HG03521 (cell line): Measurements from ENCODE around the gene MFAP2.

Experiments used
- ATAC-seq: cut with Tn5 transposase; IDR thresholded peaks from one replicate; pipeline ENCODE4 v1.9.1; 2021; ENCODE audit warnings: mild to moderate bottlenecking, moderate library complexity; ENCODE audit not compliant: unreplicated experiment

The MFAP2 gene

DNA sequence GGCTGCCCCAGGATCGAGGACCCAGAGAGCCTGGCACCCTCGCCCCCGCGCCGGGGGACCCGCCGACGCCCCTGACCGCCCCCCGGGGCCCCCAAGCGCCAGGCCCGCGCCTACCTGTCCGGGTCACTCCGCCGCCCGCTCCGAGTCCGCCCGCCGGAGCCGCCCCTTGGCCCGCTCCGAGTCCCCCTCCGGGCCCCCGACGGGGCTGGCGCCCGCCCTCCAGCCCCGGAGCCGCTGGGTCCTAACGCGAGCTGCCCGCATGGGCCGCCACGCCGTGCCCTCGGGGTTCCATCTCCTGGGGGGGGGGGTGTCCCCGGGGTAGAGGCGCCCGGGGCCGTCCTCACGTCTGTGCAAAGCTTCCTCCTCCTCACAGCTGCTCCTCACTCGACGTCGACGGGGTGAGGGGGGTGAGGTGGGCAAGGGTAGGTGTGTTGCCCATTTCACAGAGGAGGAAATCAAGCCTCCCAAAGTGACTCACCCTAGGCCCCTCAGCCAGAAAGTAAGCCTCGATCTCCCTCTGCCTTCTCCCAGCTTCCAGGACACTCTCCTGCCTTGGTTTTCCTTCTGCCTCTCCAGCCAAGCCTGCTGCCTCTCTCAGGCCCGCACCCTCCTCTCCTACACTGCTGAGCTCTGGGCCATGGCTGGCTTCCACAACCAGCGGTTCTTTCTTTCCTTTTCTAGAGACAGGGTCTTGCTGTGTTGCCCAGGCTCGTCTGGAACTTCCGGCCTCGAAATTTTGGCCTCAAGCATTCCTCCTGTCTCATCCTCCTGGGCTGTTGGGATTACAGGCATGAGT is at the start of gene MFAP2:
Gene MFAP2 (minus strand): TSS at position 148 of the 796 bp plus-strand sequence. CDS start 2,347 bp downstream, outside the sequence.
- no peak for ATAC-seq

DNA sequence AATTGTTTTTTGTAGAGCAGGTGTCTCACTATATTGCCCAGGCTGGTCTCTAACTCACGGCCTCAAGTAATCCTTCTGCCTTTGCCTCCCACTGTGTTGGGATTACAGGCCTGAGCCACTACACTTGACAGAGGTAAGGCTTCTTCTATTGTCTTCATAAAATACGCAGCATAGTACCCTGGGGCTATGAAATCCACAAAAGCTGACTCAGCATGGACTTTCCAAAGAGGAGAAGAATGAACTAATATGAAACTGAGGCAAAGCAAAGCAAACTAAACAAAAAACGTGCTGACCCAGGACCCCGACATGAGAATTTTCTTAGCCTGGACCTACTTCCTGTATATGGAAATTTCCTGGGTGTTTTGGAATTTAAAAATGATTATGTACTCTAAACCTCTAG is 49.8 kb upstream of the MFAP2 start:
- ATAC-seq, result no peak

DNA sequence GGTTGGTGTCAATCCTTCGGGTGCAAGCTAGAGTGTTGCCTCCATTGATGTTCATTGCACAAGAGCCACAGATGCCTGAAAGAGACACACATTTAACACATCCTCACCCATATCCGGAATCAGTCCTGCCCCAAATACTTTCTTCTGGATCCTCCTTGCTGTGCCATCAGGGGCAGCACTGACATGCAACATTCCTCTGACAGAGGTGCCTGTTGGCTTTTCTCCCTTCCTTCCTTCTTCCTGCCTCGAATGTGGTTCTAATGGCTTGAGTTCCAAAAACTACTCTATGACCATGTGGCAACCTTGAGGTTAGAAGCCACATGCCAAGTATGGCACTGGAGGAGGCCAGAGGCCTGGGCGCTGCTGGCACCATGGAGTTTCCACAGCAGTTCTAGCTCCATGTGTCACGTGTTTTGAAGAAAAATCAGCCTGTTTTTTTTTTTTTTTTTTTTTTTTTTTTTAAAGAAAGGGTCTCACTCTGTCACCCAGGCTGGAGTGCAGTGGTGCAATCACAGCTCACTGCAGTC is 48.3 kb upstream of the MFAP2 start:
- no peak for ATAC-seq

GRCh38 chr1:17027900-17028299 is 47.5 kb upstream of the MFAP2 start:
- no peak for ATAC-seq

DNA sequence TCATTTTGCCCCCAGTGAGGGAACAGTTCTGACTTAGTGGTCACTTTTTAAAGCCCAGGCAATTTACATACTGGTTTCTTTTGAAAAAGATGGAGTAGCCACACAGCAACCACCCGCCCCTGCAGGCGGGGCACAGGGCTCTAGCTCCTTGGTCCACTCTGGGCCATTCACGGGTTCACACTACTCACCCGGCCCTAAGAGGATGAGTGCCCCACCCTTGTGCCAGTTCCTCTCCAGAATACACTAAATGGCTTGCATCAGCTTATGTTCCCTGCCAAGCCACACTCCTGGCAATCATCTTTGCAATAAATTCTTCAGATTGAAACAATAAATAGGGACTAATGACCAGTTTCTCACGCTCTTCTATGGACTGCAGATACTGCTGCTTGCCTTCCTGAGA is 47.0 kb upstream of the MFAP2 start:
- ATAC-seq, result no peak

GRCh38 chr1:17024721-17025120 is 44.3 kb upstream of the MFAP2 start:
- no peak for ATAC-seq

DNA sequence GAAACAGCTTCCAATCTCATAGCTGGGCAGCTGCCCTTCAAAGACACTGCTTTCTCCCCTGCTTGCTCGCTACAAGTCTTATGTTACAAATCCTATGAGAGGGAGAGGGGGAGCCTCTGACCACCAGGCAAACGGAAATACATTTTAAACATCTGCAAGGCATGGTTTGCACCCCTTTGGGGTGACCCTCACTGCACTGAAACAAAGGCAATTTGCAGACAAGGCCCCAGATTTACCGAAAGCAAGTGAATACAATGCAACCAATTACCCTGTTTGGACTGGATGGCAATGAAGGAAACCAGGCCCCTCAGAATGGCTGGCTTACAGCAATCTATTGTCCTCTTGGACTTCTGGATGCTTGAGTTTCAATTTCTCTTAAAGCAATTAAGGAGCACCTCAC is 43.2 kb upstream of the MFAP2 start:
- ATAC-seq, result no peak

DNA sequence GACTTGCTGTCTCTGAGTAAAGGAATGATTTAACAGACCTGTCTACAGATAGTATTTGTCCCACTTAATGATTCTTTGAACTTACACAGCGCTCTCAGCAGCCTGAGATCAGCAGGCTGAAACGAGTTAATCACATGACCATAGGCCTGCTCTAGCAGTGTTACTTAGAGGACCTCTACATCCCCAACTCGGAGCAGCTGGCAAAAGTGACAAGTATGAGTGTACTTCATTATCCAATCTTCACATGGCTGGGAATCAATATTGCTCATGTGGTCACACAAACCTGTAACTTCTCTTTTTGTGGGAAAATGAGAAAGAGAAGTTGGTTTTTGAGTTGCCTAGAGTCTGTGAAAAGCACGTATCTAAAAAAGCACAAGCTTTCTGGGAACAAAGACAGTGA is 42.7 kb upstream of the MFAP2 start:
- no peak for ATAC-seq

DNA sequence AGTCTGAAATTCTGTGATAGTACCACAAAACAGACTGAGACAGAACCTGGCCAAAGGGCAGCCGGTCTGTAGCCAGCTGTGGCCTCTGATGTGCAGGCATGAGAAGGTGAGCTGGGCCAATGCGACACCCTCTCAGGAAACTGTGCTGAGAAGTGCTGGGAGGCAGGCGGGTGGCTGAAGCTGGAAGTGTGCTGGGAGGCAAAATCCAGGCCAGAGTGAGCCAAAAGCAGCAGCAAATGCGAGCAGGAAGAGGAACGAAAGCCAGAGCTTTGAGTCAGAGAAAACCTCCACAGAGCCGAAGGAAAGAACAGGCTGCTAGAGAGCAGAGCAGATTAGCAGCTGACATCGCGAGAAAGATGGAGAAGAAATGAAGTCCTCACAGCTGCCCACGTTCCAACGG is 41.5 kb upstream of the MFAP2 start:
- ATAC-seq, result no peak

- ATAC-seq, result no peak
These were observed 40.1 kb upstream of the MFAP2 start for GRCh38 chr1:17020502-17020901.

DNA sequence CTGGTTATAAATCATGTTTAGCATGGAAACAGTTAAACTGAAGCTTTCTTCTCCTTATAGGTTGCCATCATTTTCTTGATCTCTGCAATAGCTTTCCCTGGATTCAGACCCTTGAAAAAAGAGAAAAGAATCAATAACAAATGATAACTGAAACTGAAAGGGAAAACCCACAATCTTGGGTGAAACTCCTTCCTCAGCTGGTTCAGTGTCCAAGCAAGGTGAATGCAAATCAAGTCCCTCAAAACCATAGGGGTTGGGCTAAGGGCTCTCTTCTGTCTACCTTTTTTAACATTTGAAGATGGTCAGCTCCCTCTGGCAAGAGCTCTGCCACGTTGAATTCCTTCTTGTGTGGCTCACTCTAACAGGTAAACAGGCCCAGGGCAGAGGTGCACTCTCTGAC is 38.4 kb upstream of the MFAP2 start:
- ATAC-seq, result no peak

GRCh38 chr1:17017435-17017834 is 37.0 kb upstream of the MFAP2 start:
- no peak for ATAC-seq

DNA sequence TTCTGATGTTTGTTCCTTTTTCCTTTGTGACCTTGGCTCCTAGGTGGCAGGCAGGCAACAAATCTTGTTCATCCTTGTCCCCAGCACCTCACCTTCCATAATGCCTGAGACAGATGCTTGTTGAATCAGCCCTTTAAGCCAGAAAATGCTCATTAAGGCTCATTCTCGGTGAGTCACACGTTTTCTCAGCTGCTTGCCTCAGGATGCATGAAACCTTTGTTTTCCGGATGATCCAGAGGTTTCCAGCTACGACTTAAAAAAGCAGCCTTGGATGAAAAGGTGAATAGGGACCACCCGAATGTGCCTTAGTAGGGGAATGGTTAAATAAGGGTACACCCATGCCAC is 35.9 kb upstream of the MFAP2 start:
- ATAC-seq, result no peak

DNA sequence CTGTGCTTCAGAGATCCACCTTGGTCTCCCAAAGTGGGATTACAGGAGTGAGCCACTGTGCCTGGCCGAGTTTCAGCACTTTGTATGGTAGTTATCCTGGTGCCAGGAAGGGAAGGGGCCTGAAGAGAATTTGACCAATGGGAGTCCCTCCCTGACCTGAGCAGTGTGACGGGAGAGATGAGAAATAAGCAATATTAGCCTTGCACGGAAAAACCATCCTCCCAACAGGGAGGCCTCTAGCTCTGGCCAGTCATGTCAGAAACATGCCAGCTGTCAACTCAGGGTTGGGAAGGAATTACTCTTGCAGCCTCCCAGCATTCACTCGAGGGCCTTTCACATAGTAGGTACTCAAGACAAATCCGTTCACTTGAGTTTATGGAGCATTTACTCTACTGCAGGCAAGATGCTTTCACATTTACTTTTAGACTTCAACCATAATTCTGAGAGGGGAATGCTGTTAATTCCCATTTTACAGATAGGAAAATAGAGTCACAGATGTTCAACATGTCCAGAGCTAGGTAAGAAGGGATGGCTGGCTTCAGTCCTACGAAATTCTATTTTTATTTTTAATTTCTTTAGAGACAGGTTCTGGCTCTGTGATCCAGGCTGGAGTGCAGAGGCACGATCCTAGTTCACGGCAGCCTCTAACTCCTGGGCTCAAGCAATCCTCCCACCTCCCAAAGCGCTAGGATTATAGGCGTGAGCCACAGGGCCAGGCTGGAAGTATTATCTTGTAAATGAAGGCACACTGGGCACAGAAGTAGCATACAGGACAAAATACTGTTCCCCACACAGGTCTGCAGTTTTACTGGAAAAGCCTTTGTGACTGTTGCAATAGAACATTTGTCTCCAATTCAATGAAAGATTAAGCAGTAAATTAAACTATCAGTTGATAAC is 34.5 kb upstream of the MFAP2 start:
- no peak for ATAC-seq

- ATAC-seq, result no peak
These were observed 33.3 kb upstream of the MFAP2 start for GRCh38 chr1:17013491-17014320.

DNA sequence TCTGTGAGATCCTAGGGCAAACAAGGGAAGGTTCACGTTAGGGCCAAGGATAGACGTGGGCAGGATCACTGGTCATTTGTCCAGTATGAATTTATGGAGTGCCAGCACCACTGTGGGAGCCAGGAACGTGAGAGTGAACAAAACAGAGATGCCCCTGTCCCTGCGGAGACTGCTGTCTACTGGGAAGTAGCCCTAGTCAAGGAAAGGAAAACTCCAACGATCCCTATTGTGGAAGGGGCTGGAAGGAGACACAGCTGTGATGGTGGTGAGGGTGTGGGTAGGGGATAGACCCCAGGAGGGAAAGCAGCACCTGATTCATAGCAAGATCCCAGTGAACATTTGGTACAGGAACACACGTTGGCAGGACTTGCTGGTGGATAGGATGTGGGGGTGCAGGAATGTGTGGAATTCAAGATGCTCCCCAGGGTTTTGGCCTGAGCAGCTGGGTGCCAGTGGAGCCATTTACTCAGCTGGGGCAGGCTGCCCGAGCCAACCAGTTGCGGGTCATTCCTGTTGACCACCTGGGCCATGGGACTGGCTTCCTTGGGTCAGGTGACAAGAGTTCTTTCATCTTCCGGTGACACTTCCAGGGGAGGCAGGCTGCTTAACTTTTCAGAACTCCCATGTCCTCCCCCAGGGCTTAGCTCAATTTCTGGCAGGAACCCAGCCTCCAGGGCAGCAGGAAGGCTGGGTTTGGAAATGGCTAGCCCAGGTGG is 32.5 kb upstream of the MFAP2 start:
- no peak for ATAC-seq

DNA sequence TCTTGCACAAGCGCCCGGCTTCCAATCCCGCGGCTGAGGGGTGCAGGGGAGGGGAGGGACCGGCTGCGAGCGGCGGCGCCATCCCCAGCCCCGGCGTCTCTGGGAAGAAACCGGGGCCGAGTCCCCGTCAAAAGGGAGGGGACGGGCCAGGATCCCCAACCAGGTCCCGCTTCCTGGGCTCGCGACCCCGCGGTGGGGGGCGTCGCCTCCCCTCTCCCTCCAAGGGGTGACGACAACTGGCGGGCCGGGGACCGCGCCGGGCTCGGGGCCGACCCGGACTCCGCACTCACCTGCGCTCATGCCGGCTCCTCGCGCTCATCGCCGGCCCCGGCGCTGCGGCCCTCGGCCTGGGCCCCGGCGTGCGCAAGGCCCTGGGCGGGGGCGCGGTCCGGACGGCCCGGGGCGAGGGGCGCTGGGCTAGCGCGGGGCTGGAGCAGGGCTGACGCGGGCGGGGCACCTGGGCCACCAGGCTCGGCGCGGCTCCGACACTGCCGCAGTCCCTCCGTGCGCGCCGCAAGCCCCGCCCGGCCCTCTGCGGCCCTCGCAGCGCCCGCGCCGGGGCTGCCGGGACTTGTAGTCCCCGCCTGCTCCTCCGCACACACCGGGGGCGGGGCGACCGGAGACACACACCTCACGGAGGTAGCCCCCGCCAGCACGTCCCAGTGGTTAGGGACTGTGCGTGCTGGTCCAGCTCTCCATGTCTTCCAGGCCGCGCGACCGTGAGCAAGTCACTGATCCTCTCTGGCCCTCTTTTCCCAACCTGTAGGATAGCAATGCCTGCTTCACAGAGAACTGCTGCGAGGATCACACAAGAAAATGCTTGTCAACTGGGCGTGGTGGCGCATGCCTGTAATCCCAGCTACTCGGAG is 31.3 kb upstream of the MFAP2 start, which contains the start of gene ATP13A2:
Gene ATP13A2 (minus strand): TSS at position 490 of the 869 bp plus-strand sequence. CDS start 190 bp downstream, at position 300.
- peak; percentile 93 for ATAC-seq

DNA sequence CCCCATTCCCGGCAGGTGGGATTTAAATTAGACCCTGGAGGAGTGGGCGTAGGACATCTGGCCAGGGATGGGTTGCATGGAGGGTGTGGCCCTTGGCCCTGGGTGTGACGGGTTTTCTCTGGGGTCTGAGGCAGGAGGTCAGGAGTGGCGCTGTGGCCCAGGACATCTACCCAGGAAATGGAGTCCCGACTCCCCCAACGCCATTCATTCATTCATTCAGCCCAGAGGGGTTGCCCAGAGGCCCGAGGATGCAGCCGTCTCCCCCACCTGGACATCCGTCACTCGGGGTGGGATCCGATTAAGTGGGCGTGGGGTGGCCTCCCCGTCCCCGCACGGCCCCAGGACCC is 30.6 kb upstream of the MFAP2 start:
- ATAC-seq, result no peak

- no peak for ATAC-seq
These were observed 29.3 kb upstream of the MFAP2 start for GRCh38 chr1:17009706-17010105.
